GM12878 (cell line): ENCODE measurements around the gene CCNH. TPM values are rescaled to one million over a fixed set of nuclear protein-coding genes. Genes with fewer than 3 reads are reported as not detected.

Source experiments
- ATAC-seq: fragments of 200-7000 bp; cut with Tn5 transposase; 3 replicates; pipeline ENCODE4 v1.9.1; 2020; ENCODE audit warnings: mild to moderate bottlenecking, moderate library complexity
- BruUV-seq: library from RNA; stranded (reverse); fragments of 400-500 nt; replicated peaks from 2 replicates; lab custom pipeline; 2021; lab: Mats Ljungman, UMichigan
- CTCF ChIA-PET: fragments of 300-600 bp; sonication (Branson Sonifier 250); formaldehyde crosslinking; extraction: SDS; loops from one replicate; lab custom pipeline; 2021; ENCODE audit warnings: inconsistent platforms; lab: Yijun Ruan, JAX
- POLR2A ChIA-PET: fragments of 350-600 bp; formaldehyde crosslinking; extraction: SDS; loops from one replicate; lab custom pipeline; 2021; ENCODE audit warnings: inconsistent platforms; lab: Charles Lee
- RAD21 ChIA-PET: fragments of 300-600 bp; sonication (Branson Sonifier 250); formaldehyde crosslinking; loops from one replicate; lab custom pipeline; 2023; ENCODE audit warnings: antibody characterized with exemption; ENCODE audit not compliant: unreplicated experiment; lab: Charles Lee
- SMC1A ChIA-PET: fragments of 300-600 bp; sonication (Branson Sonifier 250); formaldehyde crosslinking; loops from one replicate; lab custom pipeline; 2023; ENCODE audit not compliant: unreplicated experiment, uncharacterized antibody; lab: Charles Lee
- DNase-seq: peaks from one replicate; pipeline ENCODE4 v3.0.0-alpha.2; 2011; ENCODE audit warnings: low read depth, low spot score
- FAIRE-seq: peaks from 3 replicates; lab custom pipeline; 2011; peaks lifted over from hg19 to GRCh38; lab: Jason Lieb, UNC
- H2AFZ ChIP-seq: 2 replicates; pipeline ENCODE4 v1.6.0; 2011; ENCODE audit warnings: low read depth, low read length, control low read depth; ENCODE audit not compliant: control insufficient read depth
- H3K27ac ChIP-seq: 2 replicates; pipeline ENCODE4 v1.5.1; 2011; ENCODE audit warnings: control low read depth; ENCODE audit not compliant: control insufficient read depth, insufficient read depth
- H3K27me3 ChIP-seq, 2 experiments: replicated peaks in 1 of 2; 2 replicates each; pipeline versions ENCODE4 v1.6.0 to v1.6.1; 2011; ENCODE audit warnings: low read length in 1 of 2; ENCODE audit not compliant: control insufficient read depth in 2 of 2, insufficient read depth in 2 of 2
- H3K36me3 ChIP-seq, 2 experiments: 2 replicates each; pipeline ENCODE4 v1.5.1; 2011; ENCODE audit warnings: low read length in 1 of 2; ENCODE audit not compliant: control insufficient read depth in 2 of 2, insufficient read depth in 2 of 2
- H3K4me1 ChIP-seq: 2 replicates; pipeline ENCODE4 v1.6.1; 2011; ENCODE audit warnings: mild to moderate bottlenecking, low read length, moderate library complexity, mixed read lengths; ENCODE audit not compliant: control insufficient read depth, insufficient read depth
- H3K4me2 ChIP-seq: 2 replicates; pipeline ENCODE4 v1.6.0; 2011; ENCODE audit warnings: control low read depth; ENCODE audit not compliant: control insufficient read depth, insufficient read depth
- H3K4me3 ChIP-seq: fragments of 200-600 bp; sonication (generic); 2 replicates; pipeline ENCODE4 v1.5.1; 2016
- H3K79me2 ChIP-seq: 2 replicates; pipeline ENCODE4 v1.6.0; 2011; ENCODE audit warnings: low read length; ENCODE audit not compliant: control insufficient read depth, insufficient read depth
- H3K9ac ChIP-seq: 2 replicates; pipeline ENCODE4 v1.8.0; 2011; ENCODE audit warnings: low read length, control low read depth, mixed read lengths; ENCODE audit not compliant: control insufficient read depth, insufficient read depth
- H3K9me3 ChIP-seq: replicated peaks from 3 replicates; pipeline ENCODE4 v1.5.1; 2011; ENCODE audit warnings: mild to moderate bottlenecking, low read length; ENCODE audit not compliant: control insufficient read depth, insufficient read depth
- H4K20me1 ChIP-seq: 2 replicates; pipeline ENCODE4 v1.6.0; 2011; ENCODE audit not compliant: control insufficient read depth, insufficient read depth
- CBX5 ChIP-seq: sonication (generic); IDR thresholded peaks from 2 replicates; pipeline ENCODE4 v1.6.1; 2016; ENCODE audit warnings: low read depth, moderate library complexity, mild to moderate bottlenecking, inconsistent platforms
- FOXM1 ChIP-seq: IDR thresholded peaks from 2 replicates; pipeline ENCODE4 v1.6.1; 2012; ENCODE audit warnings: low read depth, mild to moderate bottlenecking, inconsistent platforms, low read length, moderate library complexity
- ZZZ3 ChIP-seq: IDR thresholded peaks from 2 replicates; pipeline ENCODE4 v1.6.1; 2011; ENCODE audit warnings: low read depth; ENCODE audit not compliant: control insufficient read depth, insufficient read length
- WGBS: methylation state at CpG from one replicate; pipeline ENCODE4 v1.1.6; 2016; ENCODE audit warnings: low lambda C conversion rate; ENCODE audit not compliant: insufficient replicate concordance, insufficient coverage; ENCODE audit errors: missing lambda C conversion rate; 5-methylcytosine and 5-hydroxymethylcytosine counted together
- in situ Hi-C: fragments of 300-500 bp; cut with MboI; formaldehyde crosslinking; loops from 9 replicates; pipeline ENCODE4 v1.14.3; 2018; ENCODE audit warnings: mixed read lengths
- intact Hi-C: fragments of 100-400 bp; cut with micrococcal nuclease; formaldehyde crosslinking; loops from one replicate; pipeline ENCODE4 v1.14.2; 2022; ENCODE audit not compliant: unreplicated experiment
- polyA plus RNA-seq, 11 experiments: library from polyadenylated mRNA; depleted of rRNA in 4 of 11; unstranded in 6 of 11; stranded (reverse) in 5 of 11; fragments of >200 nt; fragmentation: Nextera tagmentation in 4 of 11; fragmentation: Illumina TruSeq in 1 of 11; extraction: Ambion mirVana in 4 of 11; extraction: Trizol in 1 of 11; gene quantifications; 1 replicate in 1 of 11; 2 replicates in 10 of 11; pipeline versions ENCODE4 v1.2.1 to v1.2.3, GENCODE V29; 2011 to 2016; ENCODE audit warnings: inconsistent platforms in 2 of 11, missing spikeins in 2 of 11, low read depth in 1 of 11
- total RNA-seq, 4 experiments: library from RNA; depleted of rRNA in 3 of 4; stranded (reverse); fragments of >200 nt in 3 of 4; fragmentation: Illumina TruSeq in 1 of 4; extraction: Trizol in 1 of 4; gene quantifications; 2 replicates each; pipeline versions ENCODE4 v1.2.1 to v1.2.3, GENCODE V29; 2013 to 2021
- TF ChIP-seq, protein P1 (sequence below): fragments of 150-350 bp; IDR thresholded peaks from 2 replicates; pipeline ENCODE4 v1.6.1; 2016; ENCODE audit warnings: low read depth, low read length

Gene CCNH
- total and polyA plus RNA-seq, 10 of the 15 experiments (the other 5 are each of a cell fraction or from before 2014, with no cell fraction given), result 43.9 to 116 (median 81.4) TPM

DNA sequence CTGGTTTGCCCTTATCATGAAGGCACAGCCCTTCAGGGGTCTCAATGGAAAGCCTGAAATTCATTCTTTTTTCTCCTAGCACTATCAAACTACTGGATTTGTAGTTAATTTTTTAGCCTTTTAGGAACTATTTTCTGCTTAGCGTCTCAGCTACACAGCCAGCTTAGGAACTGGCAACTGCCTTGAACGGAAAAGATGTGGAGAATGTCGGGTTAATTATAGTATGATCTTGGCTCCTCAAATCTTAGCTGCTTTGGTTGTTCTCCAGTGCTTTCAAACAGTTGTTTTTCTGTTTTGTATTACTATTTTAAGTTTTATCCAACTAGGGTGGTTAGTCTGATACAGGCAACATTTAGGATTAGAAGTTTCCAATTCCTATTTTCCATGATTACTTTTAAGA, 44.1 kb downstream of the CCNH start (continued):
- TF ChIP-seq, protein P1, sequence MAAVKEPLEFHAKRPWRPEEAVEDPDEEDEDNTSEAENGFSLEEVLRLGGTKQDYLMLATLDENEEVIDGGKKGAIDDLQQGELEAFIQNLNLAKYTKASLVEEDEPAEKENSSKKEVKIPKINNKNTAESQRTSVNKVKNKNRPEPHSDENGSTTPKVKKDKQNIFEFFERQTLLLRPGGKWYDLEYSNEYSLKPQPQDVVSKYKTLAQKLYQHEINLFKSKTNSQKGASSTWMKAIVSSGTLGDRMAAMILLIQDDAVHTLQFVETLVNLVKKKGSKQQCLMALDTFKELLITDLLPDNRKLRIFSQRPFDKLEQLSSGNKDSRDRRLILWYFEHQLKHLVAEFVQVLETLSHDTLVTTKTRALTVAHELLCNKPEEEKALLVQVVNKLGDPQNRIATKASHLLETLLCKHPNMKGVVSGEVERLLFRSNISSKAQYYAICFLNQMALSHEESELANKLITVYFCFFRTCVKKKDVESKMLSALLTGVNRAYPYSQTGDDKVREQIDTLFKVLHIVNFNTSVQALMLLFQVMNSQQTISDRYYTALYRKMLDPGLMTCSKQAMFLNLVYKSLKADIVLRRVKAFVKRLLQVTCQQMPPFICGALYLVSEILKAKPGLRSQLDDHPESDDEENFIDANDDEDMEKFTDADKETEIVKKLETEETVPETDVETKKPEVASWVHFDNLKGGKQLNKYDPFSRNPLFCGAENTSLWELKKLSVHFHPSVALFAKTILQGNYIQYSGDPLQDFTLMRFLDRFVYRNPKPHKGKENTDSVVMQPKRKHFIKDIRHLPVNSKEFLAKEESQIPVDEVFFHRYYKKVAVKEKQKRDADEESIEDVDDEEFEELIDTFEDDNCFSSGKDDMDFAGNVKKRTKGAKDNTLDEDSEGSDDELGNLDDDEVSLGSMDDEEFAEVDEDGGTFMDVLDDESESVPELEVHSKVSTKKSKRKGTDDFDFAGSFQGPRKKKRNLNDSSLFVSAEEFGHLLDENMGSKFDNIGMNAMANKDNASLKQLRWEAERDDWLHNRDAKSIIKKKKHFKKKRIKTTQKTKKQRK, result no peak
- TF ChIP-seq CBX5, result no peak
- TF ChIP-seq, all 136 proteins: peak for 0

DNA sequence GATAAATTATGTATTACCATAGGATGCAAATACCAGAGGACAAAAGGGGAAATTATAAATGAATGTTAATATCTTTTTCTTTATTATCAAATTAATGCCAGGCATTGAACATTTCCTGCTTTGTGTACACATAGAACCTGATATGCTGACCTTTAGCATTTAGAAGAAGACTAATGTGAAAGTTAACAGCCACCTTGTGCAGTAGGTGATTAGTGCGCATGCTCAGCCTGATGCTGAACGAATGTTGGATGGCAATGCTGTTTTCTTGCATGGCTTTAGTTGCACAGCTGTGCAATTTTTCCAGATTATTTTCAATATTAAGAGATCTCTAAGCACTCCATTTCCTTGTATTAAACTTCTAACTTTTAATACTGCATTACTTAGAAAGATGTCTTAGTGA, 45.5 kb downstream of the CCNH start:
- in situ Hi-C loops, result no loop called here
- WGBS, result 95% methylated on average over 2 of the region's 2 CpGs
- FAIRE-seq (no peak), DNase-seq (no peak), ATAC-seq (no peak)
- H3K9me3 ChIP-seq, result no peaks in the 10 kb centered on the region
- H3K27me3 ChIP-seq, result no peaks in the 10 kb centered on the region
- no peaks in the 10 kb centered on the region for H4K20me1 ChIP-seq
- no peak overlapping the region for H3K9ac ChIP-seq
- CTCF ChIA-PET, result no interaction called here
- RAD21 ChIA-PET, result no interaction called here
- peaks cover 0 to 32% of the 10 kb centered on the region in 2 experiments; a peak in 2 of 4 replicates for H3K36me3 ChIP-seq
- H3K4me1 ChIP-seq, result no peaks in the 10 kb centered on the region
- H2AFZ ChIP-seq, result no peak overlapping the region
- POLR2A ChIA-PET, result no interaction called here
- SMC1A ChIA-PET, result interaction anchor here (1.3 to 5.6 kb wide), 2 partner anchors 10 to 296 kb away, joined by 3 to 21 read pairs; no protein-coding TSS in a partner anchor
- H3K4me2 ChIP-seq, result no peak overlapping the region
- no peaks in the 10 kb centered on the region for H3K79me2 ChIP-seq
- no peak overlapping the region for H3K27ac ChIP-seq
- BruUV-seq, result no TSS peak
- TF ChIP-seq FOXM1 (no peak), ZZZ3 (no peak)
- TF ChIP-seq, all 136 proteins: peak for 0
- H3K4me3 ChIP-seq, result no peak overlapping the region
- intact Hi-C loops, result no loop called here
